Immature natural killer cell (primary cell): ENCODE measurements around the gene TMEM181. TPM values are rescaled to one million over a fixed set of nuclear protein-coding genes. Genes with fewer than 3 reads are reported as not detected.
"Not testable (repeated sequence)": the region's sequence is repeated elsewhere in the genome, so short reads cannot be mapped to it uniquely, and the experiment has no call there.

Experiments
- DNase-seq, 3 donors: peaks; one replicate each; pipeline ENCODE4 v3.0.0; 2022; ENCODE audit warnings: mixed read lengths in 1 of 3
- H3K27ac Mint-ChIP-seq, 6 donors: one replicate each; pipeline ENCODE4 v1.8.0; 2020; ENCODE audit warnings: mixed read lengths in 6 of 6, mild to moderate bottlenecking in 5 of 6, inconsistent platforms in 4 of 6, moderate library complexity in 3 of 6
- H3K27me3 Mint-ChIP-seq, 3 donors: one replicate each; pipeline ENCODE4 v1.8.0; 2020 to 2021; ENCODE audit warnings: low read depth in 3 of 3, mild to moderate bottlenecking in 3 of 3, mixed read lengths in 3 of 3, moderate library complexity in 3 of 3, inconsistent platforms in 1 of 3
- H3K36me3 Mint-ChIP-seq, 3 donors: one replicate each; pipeline ENCODE4 v1.8.0; 2020; ENCODE audit warnings: mixed read lengths in 3 of 3, inconsistent platforms in 2 of 3, mild to moderate bottlenecking in 2 of 3
- H3K4me1 Mint-ChIP-seq, 2 donors: one replicate each; pipeline ENCODE4 v1.8.0; 2020; ENCODE audit warnings: inconsistent platforms in 2 of 2, mild to moderate bottlenecking in 2 of 2, mixed read lengths in 2 of 2, moderate library complexity in 1 of 2
- H3K4me3 Mint-ChIP-seq, 5 donors: one replicate each; pipeline ENCODE4 v1.8.0; 2020; ENCODE audit warnings: mild to moderate bottlenecking in 5 of 5, mixed read lengths in 5 of 5, inconsistent platforms in 3 of 5, moderate library complexity in 3 of 5
- H3K9me3 Mint-ChIP-seq, 6 donors: one replicate each; pipeline ENCODE4 v1.8.0; 2020; ENCODE audit warnings: mild to moderate bottlenecking in 6 of 6, mixed read lengths in 6 of 6, inconsistent platforms in 4 of 6, moderate library complexity in 3 of 6
- polyA plus RNA-seq, 3 donors: library from polyadenylated mRNA; unstranded; fragments of 300-500 nt; fragmentation: Illumina TruSeq; gene quantifications; one replicate each; pipeline ENCODE4 v1.2.3, GENCODE V29; 2021

The TMEM181 gene
- polyA plus RNA-seq, 3 donors from 2014 or later = 4.3 to 14.8 (median 10.1) TPM

GRCh38 chr6:158649289-158650143 lies 89.6 kb downstream of the TMEM181 start, which contains the start of gene SYTL3:
Gene SYTL3 (plus strand): TSS chr6:158650054. CDS start chr6:158663269, 13,215 bp downstream.
- Mint-ChIP-seq H3K9me3 (no peaks in the 10 kb centered on the region), H3K27me3 (peaks cover 24 to 42% (median 37%) of the 10 kb centered on the region in 3 donors), H3K4me1 (peaks cover 73 to 79% of the 10 kb centered on the region in 2 donors), H3K36me3 (peaks cover under 1 to 6% (median 5%) of the 10 kb centered on the region in 3 donors), H3K4me3 (peak within 1 kb of the TSS; percentile 85 to 96 (median 90)), H3K27ac (peak within 1 kb of the TSS; percentile 95 to 100 (median 98))
- DNase-seq = peak; percentile 86 to 91 (median 91)

DNA sequence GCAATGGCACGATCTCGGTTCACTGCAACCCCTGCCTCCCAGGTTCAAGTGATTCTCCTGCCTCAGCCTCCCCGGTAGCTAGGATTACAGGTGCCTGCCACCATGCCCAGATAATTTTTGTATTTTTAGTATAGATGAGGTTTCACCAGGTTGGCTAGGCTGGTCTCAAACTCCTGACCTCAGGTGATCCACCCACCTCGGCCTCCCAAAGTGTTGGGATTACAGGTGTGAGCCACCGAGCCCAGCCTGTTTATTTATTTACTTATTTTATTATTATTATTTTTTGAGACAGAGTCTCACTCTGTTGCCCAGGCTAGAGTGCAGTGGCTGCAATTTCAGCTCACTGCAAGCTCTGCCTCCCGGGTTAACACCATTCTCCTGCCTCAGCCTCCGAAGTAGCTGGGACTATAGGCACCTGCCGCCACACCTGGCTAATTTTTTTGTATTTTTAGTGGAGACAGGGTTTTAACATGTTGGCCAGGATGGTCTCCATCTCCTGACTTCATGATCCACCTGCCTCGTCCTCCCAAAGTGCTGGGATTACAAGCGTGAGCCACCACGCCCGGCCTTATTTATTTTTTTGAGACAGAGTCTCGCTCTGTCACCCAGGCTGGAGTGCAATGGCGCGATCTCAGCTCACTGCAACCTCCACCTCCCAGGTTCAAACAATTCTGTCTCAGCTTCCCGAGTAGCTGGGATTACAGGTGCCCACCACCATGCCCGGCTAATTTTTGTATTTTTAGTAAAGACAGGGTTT lies 92.3 kb downstream of the TMEM181 start:
- H3K36me3 Mint-ChIP-seq = peaks cover 14 to 19% (median 18%) of the 10 kb centered on the region in 3 donors
- not testable (repeated sequence) for H3K9me3 Mint-ChIP-seq, DNase-seq
- peak overlapping the region; percentile 83 to 87 (median 86) for H3K4me3 Mint-ChIP-seq
- H3K4me1 Mint-ChIP-seq = peaks cover 83 to 85% of the 10 kb centered on the region in 2 donors
- peak overlapping the region; percentile 98 to 100 (median 100) for H3K27ac Mint-ChIP-seq
- H3K27me3 Mint-ChIP-seq = peaks cover 26 to 55% (median 38%) of the 10 kb centered on the region in 3 donors

DNA sequence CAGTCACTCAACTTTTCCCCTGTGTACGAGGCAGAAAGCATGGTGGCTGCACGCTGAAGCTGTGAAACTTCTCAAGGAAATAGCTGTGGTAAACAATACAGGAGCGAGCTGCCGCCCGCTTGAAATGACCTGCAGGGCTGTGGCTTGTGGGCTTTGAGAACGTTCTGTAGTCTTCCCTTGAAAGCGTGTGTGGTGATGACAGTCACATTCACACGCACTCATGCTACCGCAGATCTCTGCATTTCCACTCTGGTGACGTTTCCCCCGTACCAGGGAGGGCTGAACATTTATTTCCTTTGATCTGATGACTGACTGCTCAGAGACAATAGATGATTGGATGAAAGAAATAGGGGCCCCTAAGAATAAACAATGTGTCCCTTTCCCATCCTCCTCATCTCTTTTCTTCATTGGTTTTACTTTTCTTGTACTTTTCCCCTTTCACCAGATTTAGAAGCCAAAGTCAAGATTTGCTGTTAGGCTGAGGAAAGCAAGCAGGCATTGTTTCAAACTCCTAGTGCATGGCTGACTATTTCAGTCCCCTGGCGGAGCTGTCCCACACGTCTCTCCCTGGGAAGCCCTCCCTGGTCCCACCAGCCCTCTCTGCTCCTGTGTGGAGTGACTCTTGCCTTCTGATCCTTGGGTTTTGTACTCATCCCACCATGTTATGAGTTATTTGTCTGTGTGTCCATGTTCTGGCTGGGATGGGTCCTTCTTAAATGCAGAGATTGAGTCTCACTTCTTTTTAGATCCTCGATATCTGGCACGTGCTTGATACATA lies 93.9 kb downstream of the TMEM181 start:
- H3K9me3 Mint-ChIP-seq = no peaks in the 10 kb centered on the region
- DNase-seq = peak; percentile 97 to 98 (median 97)
- H3K4me3 Mint-ChIP-seq = peak overlapping the region; percentile 78 to 87 (median 86)
- peaks cover 26 to 55% (median 40%) of the 10 kb centered on the region in 3 donors for H3K27me3 Mint-ChIP-seq
- peaks cover 14 to 19% (median 18%) of the 10 kb centered on the region in 3 donors for H3K36me3 Mint-ChIP-seq
- H3K27ac Mint-ChIP-seq = peak overlapping the region; percentile 98 to 100 (median 100)
- H3K4me1 Mint-ChIP-seq = peaks cover 76 to 81% of the 10 kb centered on the region in 2 donors

DNA sequence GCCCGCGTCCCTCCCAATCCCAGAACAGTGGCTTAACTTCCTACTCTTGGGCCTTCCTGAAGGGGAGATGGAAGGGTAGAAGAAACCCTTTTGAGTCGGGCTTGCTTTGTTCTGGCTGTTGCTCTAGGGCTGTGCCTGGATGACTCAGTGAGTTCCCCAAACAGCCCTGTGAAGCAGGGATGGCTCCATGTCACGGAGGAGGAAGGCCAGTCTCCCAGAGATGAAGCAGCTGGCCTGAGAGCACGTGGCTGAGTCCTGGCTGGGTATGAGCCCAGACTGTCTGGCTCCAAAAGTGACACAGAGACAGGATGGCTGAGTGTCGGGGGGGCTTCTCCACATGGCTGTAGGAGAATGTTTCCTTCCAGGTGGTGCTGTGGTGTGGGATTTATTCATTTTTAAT lies 94.6 kb downstream of the TMEM181 start:
- H3K27me3 Mint-ChIP-seq = peaks cover 25 to 52% (median 41%) of the 10 kb centered on the region in 3 donors
- H3K4me3 Mint-ChIP-seq = peak overlapping the region; percentile 78 to 87 (median 86)
- peak overlapping the region; percentile 98 to 100 (median 100) for H3K27ac Mint-ChIP-seq
- peaks cover 14 to 19% (median 18%) of the 10 kb centered on the region in 3 donors for H3K36me3 Mint-ChIP-seq
- H3K9me3 Mint-ChIP-seq = no peaks in the 10 kb centered on the region
- no peak for DNase-seq
- peaks cover 76 to 81% of the 10 kb centered on the region in 2 donors for H3K4me1 Mint-ChIP-seq

GRCh38 chr6:158654960-158655489 lies 95.1 kb downstream of the TMEM181 start:
- H3K9me3 Mint-ChIP-seq = no peaks in the 10 kb centered on the region
- peak overlapping the region; percentile 78 to 87 (median 86) for H3K4me3 Mint-ChIP-seq
- H3K27ac Mint-ChIP-seq = peak overlapping the region; percentile 98 to 100 (median 100)
- peaks cover 14 to 19% (median 18%) of the 10 kb centered on the region in 3 donors for H3K36me3 Mint-ChIP-seq
- H3K27me3 Mint-ChIP-seq = peaks cover 20 to 47% (median 36%) of the 10 kb centered on the region in 3 donors
- peaks cover 75 to 81% of the 10 kb centered on the region in 2 donors for H3K4me1 Mint-ChIP-seq
- peak in 2 of 3 donors; percentile 28 to 46 for DNase-seq

DNA sequence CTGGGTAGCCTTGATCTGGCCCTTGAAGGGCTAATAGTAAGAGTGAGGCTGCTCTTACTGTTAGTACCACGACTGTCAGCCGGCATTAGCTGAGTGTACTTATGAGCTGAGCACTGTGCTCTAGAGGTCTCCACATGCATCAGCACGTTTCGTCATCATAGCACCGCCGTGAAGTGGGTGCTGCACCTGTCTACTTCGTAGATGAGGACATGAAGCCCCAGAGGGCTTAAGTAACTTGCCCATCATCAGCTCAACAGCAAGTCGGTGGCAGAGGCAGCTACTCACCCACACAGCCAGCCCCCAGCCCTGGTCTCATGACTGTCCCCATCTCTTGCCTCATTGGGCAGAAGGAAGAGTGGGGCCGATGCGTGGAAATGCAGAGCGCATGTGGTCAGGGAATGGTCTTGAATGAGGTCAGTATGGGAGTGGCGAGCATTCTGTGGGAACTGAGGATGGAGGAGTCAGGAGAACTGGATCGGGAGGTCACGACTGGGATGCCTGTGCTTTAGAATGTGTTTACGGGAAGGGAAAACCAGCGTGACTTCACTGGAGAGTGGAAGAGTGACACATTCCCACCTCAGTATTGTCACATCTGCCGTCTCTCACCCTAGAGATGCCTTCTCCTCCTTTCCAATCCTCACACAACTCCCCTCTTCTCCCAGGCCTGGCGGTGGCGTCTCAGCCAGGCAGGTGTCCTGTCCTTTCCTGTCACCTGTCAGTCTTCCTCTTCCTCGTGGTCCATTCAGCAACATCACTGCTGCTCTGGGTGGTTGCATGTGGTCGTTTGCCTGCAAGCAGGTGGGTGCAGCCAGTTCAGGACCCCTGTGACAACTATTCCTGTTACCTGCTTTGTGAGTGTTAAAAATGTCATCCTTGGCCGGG lies 95.9 kb downstream of the TMEM181 start:
- Mint-ChIP-seq H3K4me3 (peak overlapping the region; percentile 78 to 87 (median 86)), H3K27me3 (peaks cover 20 to 45% (median 34%) of the 10 kb centered on the region in 3 donors), H3K9me3 (no peaks in the 10 kb centered on the region), H3K27ac (peak overlapping the region; percentile 98 to 100 (median 100)), H3K36me3 (peaks cover 14 to 20% (median 18%) of the 10 kb centered on the region in 3 donors), H3K4me1 (peaks cover 79 to 81% of the 10 kb centered on the region in 2 donors)
- DNase-seq = peak in 1 of 3 donors; percentile 29

GRCh38 chr6:158656986-158657385 lies 97.1 kb downstream of the TMEM181 start:
- peak overlapping the region; percentile 76 to 100 (median 99) for H3K27ac Mint-ChIP-seq
- peak overlapping the region in 1 of 5 donors; percentile 87 for H3K4me3 Mint-ChIP-seq
- peaks cover 20 to 39% (median 33%) of the 10 kb centered on the region in 3 donors for H3K27me3 Mint-ChIP-seq
- not testable (repeated sequence) for H3K9me3 Mint-ChIP-seq, DNase-seq
- peaks cover 75 to 76% of the 10 kb centered on the region in 2 donors for H3K4me1 Mint-ChIP-seq
- H3K36me3 Mint-ChIP-seq = peaks cover 17 to 24% (median 18%) of the 10 kb centered on the region in 3 donors

DNA sequence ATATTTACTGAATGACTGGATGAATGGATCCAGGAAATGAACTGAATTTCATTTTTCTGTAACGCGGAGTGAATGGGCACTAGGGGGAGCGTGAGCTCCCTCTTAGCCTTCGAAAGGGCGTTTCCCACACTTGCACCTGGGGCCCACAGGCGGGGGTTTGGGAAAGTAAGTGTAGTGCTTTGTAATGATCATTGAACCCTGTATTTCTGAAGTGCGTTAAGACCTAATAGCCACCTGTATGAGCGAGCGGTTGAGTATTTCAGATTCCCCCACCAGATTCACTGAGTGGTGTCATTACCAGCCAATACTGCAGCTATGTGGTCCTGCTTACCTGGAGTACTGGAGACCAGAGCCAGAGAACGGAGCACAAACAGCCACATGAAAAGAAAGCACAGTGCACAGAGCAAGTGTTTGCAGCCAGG lies 100.5 kb downstream of the TMEM181 start:
- Mint-ChIP-seq H3K4me1 (peaks cover 44 to 46% of the 10 kb centered on the region in 2 donors), H3K27ac (peak overlapping the region; percentile 18 to 90 (median 68)), H3K27me3 (peaks cover 0 to 16% (median 11%) of the 10 kb centered on the region in 3 donors), H3K9me3 (no peaks in the 10 kb centered on the region), H3K36me3 (peaks cover 26 to 41% (median 26%) of the 10 kb centered on the region in 3 donors), H3K4me3 (peak overlapping the region in 4 of 5 donors; percentile 18 to 53 (median 48))
- DNase-seq = peak; percentile 27 to 52 (median 48)

- no peak for DNase-seq
- peak overlapping the region in 5 of 6 donors; percentile 17 to 73 (median 67) for H3K27ac Mint-ChIP-seq
Observed at GRCh38 chr6:158661156-158661685, 101.3 kb downstream of the TMEM181 start.

GRCh38 chr6:158662607-158662953 lies 102.7 kb downstream of the TMEM181 start:
- Mint-ChIP-seq H3K27me3 (peaks cover 0 to 10% (median 6%) of the 10 kb centered on the region in 3 donors), H3K36me3 (peaks cover 20 to 55% (median 32%) of the 10 kb centered on the region in 3 donors), H3K4me3 (no peak overlapping the region), H3K27ac (no peak overlapping the region), H3K4me1 (peaks cover 34 to 41% of the 10 kb centered on the region in 2 donors), H3K9me3 (no peaks in the 10 kb centered on the region)
- no peak for DNase-seq

More at GRCh38 chr6:158661156-158661685, 101.3 kb downstream of the TMEM181 start:
- no peak overlapping the region for H3K4me3 Mint-ChIP-seq
- peaks cover 20 to 42% (median 22%) of the 10 kb centered on the region in 3 donors for H3K36me3 Mint-ChIP-seq
- no peaks in the 10 kb centered on the region for H3K9me3 Mint-ChIP-seq
- peaks cover 37 to 38% of the 10 kb centered on the region in 2 donors for H3K4me1 Mint-ChIP-seq
- peaks cover 0 to 10% (median 6%) of the 10 kb centered on the region in 3 donors for H3K27me3 Mint-ChIP-seq

- Mint-ChIP-seq H3K4me3 (no peak overlapping the region), H3K9me3 (no peaks in the 10 kb centered on the region), H3K27me3 (peaks cover 0 to 12% (median 6%) of the 10 kb centered on the region in 3 donors), H3K36me3 (peaks cover 20 to 55% (median 32%) of the 10 kb centered on the region in 3 donors), H3K27ac (peak overlapping the region in 2 of 6 donors; percentile 24 to 37), H3K4me1 (peaks cover 34 to 42% of the 10 kb centered on the region in 2 donors)
- no peak for DNase-seq
Observed at GRCh38 chr6:158662954-158663624, 103.2 kb downstream of the TMEM181 start.
